Glomerular endothelial cell (primary cell): Measurements from ENCODE around the gene TIMM13. TPM values are rescaled to one million over a fixed set of nuclear protein-coding genes. Genes with fewer than 3 reads are reported as not detected.
"Not testable (repeated sequence)": the region's sequence is repeated elsewhere in the genome, so short reads cannot be mapped to it uniquely, and the experiment has no call there.

Source experiments
- DNase-seq: peaks from one replicate; pipeline ENCODE4 v3.0.0-alpha.2; 2011; ENCODE audit warnings: low read depth, low spot score; ENCODE audit errors: extremely low read depth
- total RNA-seq: library from RNA; depleted of rRNA; stranded (reverse); fragments of >200 nt; gene quantifications from 2 replicates; pipeline ENCODE4 v1.2.3, GENCODE V29; 2015

Gene TIMM13
- 47.1 and 52.1 TPM in 2 replicates for total RNA-seq

- DNase-seq: peak; percentile 70
These were observed at the start of gene TIMM13 for GRCh38 chr19:2427429-2428320. Gene TIMM13, minus strand, starts transcription at chr19:2427586. Its CDS starts 53 bp downstream, at chr19:2427533.

- no peak for DNase-seq
These were observed 49.2 kb upstream of the TIMM13 start for GRCh38 chr19:2476451-2477140.

- peak; percentile 86 for DNase-seq
These were observed 48.5 kb upstream of the TIMM13 start, which contains the start of gene GADD45B for GRCh38 chr19:2475702-2476450. Gene GADD45B, plus strand, starts transcription at chr19:2476127. Its CDS starts 232 bp downstream, at chr19:2476359.

GRCh38 chr19:2475018-2475701 is 47.8 kb upstream of the TIMM13 start:
- no peak for DNase-seq

GRCh38 chr19:2474232-2475017 is 47.0 kb upstream of the TIMM13 start:
- no peak for DNase-seq

- DNase-seq: not testable (repeated sequence)
These were observed 42.5 kb upstream of the TIMM13 start for GRCh38 chr19:2469915-2470200.

- DNase-seq: no peak
These were observed 41.9 kb upstream of the TIMM13 start for GRCh38 chr19:2469102-2469914.

- DNase-seq: no peak
These were observed 41.2 kb upstream of the TIMM13 start for GRCh38 chr19:2468596-2468995.

GRCh38 chr19:2464389-2464788 is 37.0 kb upstream of the TIMM13 start:
- no peak for DNase-seq

- not testable (repeated sequence) for DNase-seq
These were observed 36.3 kb upstream of the TIMM13 start for GRCh38 chr19:2463694-2464093.

- peak; percentile 94 for DNase-seq
These were observed 35.4 kb upstream of the TIMM13 start for GRCh38 chr19:2462635-2463421.

GRCh38 chr19:2461751-2462634 is 34.6 kb upstream of the TIMM13 start:
- no peak for DNase-seq

GRCh38 chr19:2460245-2460644 is 32.9 kb upstream of the TIMM13 start:
- DNase-seq: no peak

GRCh38 chr19:2458776-2459175 is 31.4 kb upstream of the TIMM13 start:
- not testable (repeated sequence) for DNase-seq

GRCh38 chr19:2458054-2458453 is 30.7 kb upstream of the TIMM13 start:
- DNase-seq: no peak

GRCh38 chr19:2457394-2458037 is 30.1 kb upstream of the TIMM13 start:
- DNase-seq: no peak
